Prostate gland (tissue), 2 donors: ENCODE results near the gene STAC2.

Experiments
- CTCF ChIP-seq, 4 experiments: fragments of 200-600 bp in 2 of 4; fragments of 450-650 bp in 2 of 4; sonication (generic) in 2 of 4; IDR thresholded peaks; 1 replicate in 3 of 4; 2 replicates in 1 of 4; pipeline ENCODE4 v1.5.1; 2016 to 2019; ENCODE audit warnings: antibody characterized with exemption in 4 of 4, mild to moderate bottlenecking in 2 of 4, moderate library complexity in 2 of 4
- POLR2AphosphoS5 ChIP-seq: sonication (generic); formaldehyde crosslinking; IDR thresholded peaks from one replicate; pipeline ENCODE4 v1.6.1; 2017; ENCODE audit warnings: antibody characterized with exemption

GRCh38 chr17:39222866-39223834 is 2.6 kb downstream of the STAC2 start:
- TF ChIP-seq CTCF (IDR thresholded peaks at IDR 0.05) = no peak
- TF ChIP-seq POLR2AphosphoS5 = no peak
